Left colon (tissue), 2 donors: Measurements from ENCODE around the gene OR51I1. TPM values are rescaled to one million over a fixed set of nuclear protein-coding genes. Genes with fewer than 3 reads are reported as not detected.

Experiments used
- total RNA-seq, 2 donors: library from RNA; stranded (reverse); fragmentation: NEBNext Ultra II Directional; extraction: Animal tissue kit (Norgen Biotek cat#: 25700); gene quantifications; one replicate each; pipeline ENCODE4 v1.2.1, GENCODE V29; 2021
- donor health status: DM: no; HTN: no; CAD: no.
- donor health status: DM: yes; HTN: yes; CAD: no.

OR51I1 gene
- total RNA-seq, 2 donors from 2014 or later = not detected

Other genes starting within 250 kb of the OR51I1 start
- gene OR51V1, start 240.8 kb downstream of the OR51I1 start, total RNA-seq = not detected
- 10 to 100 TPM in 1 of 2 donors, 1 to 10 TPM in 1; 9.3 to 25.8 TPM for gene HBB, start 214.4 kb downstream of the OR51I1 start, total RNA-seq
- not detected for gene HBD, start 207.0 kb downstream of the OR51I1 start, total RNA-seq
- not detected for gene HBG1, start 191.7 kb downstream of the OR51I1 start, total RNA-seq
- gene HBG2, start 186.7 kb downstream of the OR51I1 start, total RNA-seq = not detected
- gene HBE1, start 171.6 kb downstream of the OR51I1 start, total RNA-seq = not detected
- gene OR51B4, start 139.6 kb downstream of the OR51I1 start, total RNA-seq = not detected
- gene OR51B2, start 117.2 kb downstream of the OR51I1 start, total RNA-seq = not detected
- not detected for gene OR51B5, start 98.0 kb downstream of the OR51I1 start, total RNA-seq
- not detected for gene OR51B6, start 90.0 kb downstream of the OR51I1 start, total RNA-seq
- gene OR51M1, start 57.7 kb downstream of the OR51I1 start, total RNA-seq = not detected
- gene OR51Q1, start 19.4 kb downstream of the OR51I1 start, total RNA-seq = not detected
- gene OR51I2, start 7.8 kb upstream of the OR51I1 start, total RNA-seq = not detected
- gene OR52D1, start 47.2 kb upstream of the OR51I1 start, total RNA-seq = not detected
- gene UBQLN3, start 68.4 kb upstream of the OR51I1 start, total RNA-seq = not detected
- under 1 TPM; 0.25 to 0.49 TPM for gene UBQLNL, start 75.2 kb upstream of the OR51I1 start, total RNA-seq
- gene OR52H1, start 107.0 kb upstream of the OR51I1 start, total RNA-seq = under 1 TPM; 0.25 to 0.27 TPM
- not detected for gene OR52B6, start 139.4 kb upstream of the OR51I1 start, total RNA-seq
- 1 to 10 TPM in 1 of 2 donors, under 1 TPM in 1; 0.40 to 1.7 TPM for gene TRIM6, start 155.1 kb upstream of the OR51I1 start, total RNA-seq
- 1 to 10 TPM; 7.9 to 9.8 TPM for gene TRIM34, start 183.5 kb upstream of the OR51I1 start, total RNA-seq
- gene TRIM5, start 243.6 kb upstream of the OR51I1 start, total RNA-seq = 10 to 100 TPM; 17.6 TPM
- 10 to 100 TPM; 21.0 to 25.2 TPM for gene TRIM22, start 248.3 kb upstream of the OR51I1 start, total RNA-seq